ENCODE measurements around the gene RIPK4.

GRCh38 chr21:41758550-41758949 is 8.3 kb downstream of the RIPK4 start:
- TF ChIP-seq, protein P1, sequence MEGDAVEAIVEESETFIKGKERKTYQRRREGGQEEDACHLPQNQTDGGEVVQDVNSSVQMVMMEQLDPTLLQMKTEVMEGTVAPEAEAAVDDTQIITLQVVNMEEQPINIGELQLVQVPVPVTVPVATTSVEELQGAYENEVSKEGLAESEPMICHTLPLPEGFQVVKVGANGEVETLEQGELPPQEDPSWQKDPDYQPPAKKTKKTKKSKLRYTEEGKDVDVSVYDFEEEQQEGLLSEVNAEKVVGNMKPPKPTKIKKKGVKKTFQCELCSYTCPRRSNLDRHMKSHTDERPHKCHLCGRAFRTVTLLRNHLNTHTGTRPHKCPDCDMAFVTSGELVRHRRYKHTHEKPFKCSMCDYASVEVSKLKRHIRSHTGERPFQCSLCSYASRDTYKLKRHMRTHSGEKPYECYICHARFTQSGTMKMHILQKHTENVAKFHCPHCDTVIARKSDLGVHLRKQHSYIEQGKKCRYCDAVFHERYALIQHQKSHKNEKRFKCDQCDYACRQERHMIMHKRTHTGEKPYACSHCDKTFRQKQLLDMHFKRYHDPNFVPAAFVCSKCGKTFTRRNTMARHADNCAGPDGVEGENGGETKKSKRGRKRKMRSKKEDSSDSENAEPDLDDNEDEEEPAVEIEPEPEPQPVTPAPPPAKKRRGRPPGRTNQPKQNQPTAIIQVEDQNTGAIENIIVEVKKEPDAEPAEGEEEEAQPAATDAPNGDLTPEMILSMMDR (IDR thresholded peaks at IDR 0.05) = no peak
- TF ChIP-seq ZFX (IDR thresholded peaks at IDR 0.05; ENCODE audit: borderline replicate concordance) = no peak

Data from 22Rv1 (cell line).